ENCODE measurements around the gene CNKSR1.

CNKSR1 gene

DNA sequence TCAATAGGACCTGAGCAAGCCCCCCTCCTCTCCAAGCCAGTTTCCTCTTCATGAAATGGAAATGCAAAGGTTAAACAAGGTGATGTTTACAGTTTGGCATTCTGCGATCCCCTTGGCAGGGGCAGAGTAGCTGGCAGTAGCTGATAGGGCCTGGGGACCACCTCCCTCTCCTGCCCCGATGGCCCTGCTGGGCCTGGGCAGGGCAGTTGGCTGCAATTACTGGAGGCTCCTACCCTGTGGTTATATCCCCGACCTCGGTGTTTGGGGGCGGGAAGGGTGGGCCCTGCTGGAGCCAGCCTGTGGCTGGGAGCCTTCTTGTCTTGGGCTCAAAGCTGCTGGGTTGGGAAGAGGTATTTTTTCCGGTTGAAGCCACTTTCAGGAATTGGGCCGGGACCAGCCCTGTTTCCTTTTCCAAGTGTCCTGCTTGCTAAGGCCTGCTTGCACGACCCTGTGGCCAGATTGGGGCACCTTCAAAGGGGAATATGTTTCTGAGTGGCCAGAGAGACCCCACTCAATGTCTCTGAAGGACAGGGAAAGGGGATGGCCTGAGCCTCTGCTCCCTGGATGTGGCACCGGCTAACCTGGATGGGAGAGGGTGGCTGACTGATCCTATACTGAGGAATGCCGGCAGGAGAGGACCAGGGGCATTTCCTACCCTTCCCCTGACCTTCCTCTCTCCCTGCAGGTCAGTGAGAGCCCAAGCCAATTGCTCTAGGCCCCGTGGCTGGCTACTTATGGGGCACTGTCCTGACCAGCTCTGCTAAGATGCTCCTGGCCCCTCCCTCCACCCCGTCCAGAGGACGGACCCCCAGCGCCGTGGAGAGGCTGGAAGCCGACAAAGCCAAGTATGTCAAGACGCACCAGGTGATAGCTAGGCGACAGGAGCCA lies 16.5 kb upstream of the CNKSR1 start:
- no peak for FAIRE-seq
- no peak for DNase-seq (ENCODE audit: insufficient read length, low spot score)
- TF ChIP-seq SPI1 (IDR thresholded peaks at IDR 0.05; ENCODE audit: low read depth, low read length) = no peak
- TF ChIP-seq PAX5 (IDR thresholded peaks at IDR 0.05; ENCODE audit: insufficient read depth, low read length, severe bottlenecking) = no peak
- TF ChIP-seq TAF1 (IDR thresholded peaks at IDR 0.05; ENCODE audit: low read depth, low read length) = no peak
- TF ChIP-seq POLR2A (IDR thresholded peaks at IDR 0.05; ENCODE audit: low read depth, low read length) = no peak
- TF ChIP-seq POLR2AphosphoS5 (IDR thresholded peaks at IDR 0.05; ENCODE audit: low read depth, low read length) = no peak
- TF ChIP-seq POU2F2 (IDR thresholded peaks at IDR 0.05; ENCODE audit: low read depth, low read length) = no peak

DNA sequence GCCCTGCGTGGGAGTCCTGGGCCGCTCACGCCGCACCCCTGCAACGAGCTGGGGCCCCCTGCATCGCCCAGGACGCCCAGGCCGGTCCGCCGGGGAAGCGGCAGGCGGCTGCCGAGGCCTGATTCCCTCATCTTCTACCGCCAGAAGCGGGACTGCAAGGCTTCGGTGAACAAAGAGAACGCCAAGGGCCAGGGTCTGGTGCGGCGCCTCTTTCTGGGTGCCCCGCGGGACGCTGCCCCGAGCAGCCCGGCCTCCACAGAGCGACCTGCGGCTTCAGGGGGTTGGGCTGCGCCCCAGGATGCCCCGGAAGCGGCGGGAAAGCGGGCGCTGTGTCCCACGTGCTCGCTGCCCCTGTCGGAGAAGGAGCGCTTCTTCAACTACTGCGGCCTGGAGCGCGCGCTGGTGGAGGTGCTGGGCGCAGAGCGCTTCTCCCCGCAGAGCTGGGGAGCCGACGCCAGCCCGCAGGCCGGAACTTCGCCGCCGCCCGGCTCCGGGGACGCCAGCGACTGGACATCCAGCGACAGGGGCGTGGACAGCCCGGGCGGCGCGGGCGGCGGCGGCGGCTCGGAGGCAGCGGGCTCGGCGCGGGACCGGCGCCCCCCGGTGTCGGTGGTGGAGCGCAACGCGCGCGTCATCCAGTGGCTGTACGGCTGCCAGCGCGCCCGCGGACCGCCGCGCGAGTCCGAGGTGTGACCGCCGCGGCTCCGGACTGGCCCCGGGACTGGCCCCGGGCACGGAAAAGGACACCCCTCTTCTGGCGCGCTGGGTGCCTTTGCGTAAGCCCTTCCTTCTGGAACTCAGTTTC lies 15.7 kb upstream of the CNKSR1 start:
- TF ChIP-seq POLR2A (IDR thresholded peaks at IDR 0.05; ENCODE audit: low read depth, low read length) (no peak), PAX5 (IDR thresholded peaks at IDR 0.05; ENCODE audit: insufficient read depth, low read length, severe bottlenecking) (no peak), SPI1 (IDR thresholded peaks at IDR 0.05; ENCODE audit: low read depth, low read length) (no peak), POLR2AphosphoS5 (IDR thresholded peaks at IDR 0.05; ENCODE audit: low read depth, low read length) (no peak), TAF1 (IDR thresholded peaks at IDR 0.05; ENCODE audit: low read depth, low read length) (no peak), POU2F2 (IDR thresholded peaks at IDR 0.05; ENCODE audit: low read depth, low read length) (no peak)
- DNase-seq (ENCODE audit: insufficient read length, low spot score) = peak; percentile 63
- FAIRE-seq = no peak

DNA sequence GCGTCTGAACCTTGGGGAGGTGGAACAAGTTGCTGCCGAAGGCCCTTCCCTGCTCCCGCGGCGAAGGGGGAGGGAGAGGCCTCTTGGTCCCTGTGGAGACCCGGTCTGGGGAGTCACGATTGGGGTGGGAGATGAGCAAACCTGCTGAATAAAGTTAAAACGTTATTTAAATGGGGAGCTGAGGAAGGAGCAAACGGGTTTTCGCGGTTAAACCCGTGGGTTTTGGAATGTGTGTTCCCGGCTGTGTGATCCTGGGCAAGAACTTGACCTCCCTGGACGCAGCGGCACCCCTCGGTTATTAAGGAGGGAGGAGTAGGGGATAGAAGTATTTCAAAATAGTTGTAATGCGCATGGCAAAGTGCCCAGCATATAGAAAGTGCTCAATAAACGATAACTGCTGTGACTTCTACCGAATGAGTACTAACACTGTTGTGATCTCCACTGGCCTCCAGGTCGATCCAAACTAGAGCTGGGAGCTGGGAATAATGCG lies 15.0 kb upstream of the CNKSR1 start:
- TF ChIP-seq POLR2A (IDR thresholded peaks at IDR 0.05; ENCODE audit: low read depth, low read length) (no peak), POU2F2 (IDR thresholded peaks at IDR 0.05; ENCODE audit: low read depth, low read length) (no peak), PAX5 (IDR thresholded peaks at IDR 0.05; ENCODE audit: insufficient read depth, low read length, severe bottlenecking) (no peak), TAF1 (IDR thresholded peaks at IDR 0.05; ENCODE audit: low read depth, low read length) (no peak), POLR2AphosphoS5 (IDR thresholded peaks at IDR 0.05; ENCODE audit: low read depth, low read length) (no peak), SPI1 (IDR thresholded peaks at IDR 0.05; ENCODE audit: low read depth, low read length) (no peak)
- FAIRE-seq = no peak
- DNase-seq (ENCODE audit: insufficient read length, low spot score) = no peak

DNA sequence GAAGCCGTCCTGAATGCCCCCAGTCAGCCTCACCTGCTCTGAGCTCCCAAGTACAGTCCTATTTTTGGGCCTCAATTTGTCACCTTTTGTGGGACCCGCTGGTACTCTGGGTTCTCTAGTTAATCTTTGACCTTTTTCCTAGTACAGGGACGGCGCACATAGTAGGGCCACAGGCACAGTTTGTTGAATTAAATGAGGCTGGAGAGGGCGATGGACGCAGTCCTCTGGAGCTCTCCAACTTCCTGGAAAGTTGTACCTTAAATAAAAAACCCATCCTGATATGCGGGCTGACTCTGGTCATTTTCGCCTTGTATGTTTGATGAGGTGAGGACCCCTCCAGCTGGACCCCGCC lies 13.6 kb upstream of the CNKSR1 start:
- FAIRE-seq = no peak
- TF ChIP-seq POLR2AphosphoS5 (IDR thresholded peaks at IDR 0.05; ENCODE audit: low read depth, low read length) = no peak
- no peak for TF ChIP-seq TAF1 (IDR thresholded peaks at IDR 0.05; ENCODE audit: low read depth, low read length)
- no peak for TF ChIP-seq PAX5 (IDR thresholded peaks at IDR 0.05; ENCODE audit: insufficient read depth, low read length, severe bottlenecking)
- TF ChIP-seq POLR2A (IDR thresholded peaks at IDR 0.05; ENCODE audit: low read depth, low read length) = no peak
- TF ChIP-seq POU2F2 (IDR thresholded peaks at IDR 0.05; ENCODE audit: low read depth, low read length) = no peak
- no peak for TF ChIP-seq SPI1 (IDR thresholded peaks at IDR 0.05; ENCODE audit: low read depth, low read length)
- DNase-seq (ENCODE audit: insufficient read length, low spot score) = no peak

DNA sequence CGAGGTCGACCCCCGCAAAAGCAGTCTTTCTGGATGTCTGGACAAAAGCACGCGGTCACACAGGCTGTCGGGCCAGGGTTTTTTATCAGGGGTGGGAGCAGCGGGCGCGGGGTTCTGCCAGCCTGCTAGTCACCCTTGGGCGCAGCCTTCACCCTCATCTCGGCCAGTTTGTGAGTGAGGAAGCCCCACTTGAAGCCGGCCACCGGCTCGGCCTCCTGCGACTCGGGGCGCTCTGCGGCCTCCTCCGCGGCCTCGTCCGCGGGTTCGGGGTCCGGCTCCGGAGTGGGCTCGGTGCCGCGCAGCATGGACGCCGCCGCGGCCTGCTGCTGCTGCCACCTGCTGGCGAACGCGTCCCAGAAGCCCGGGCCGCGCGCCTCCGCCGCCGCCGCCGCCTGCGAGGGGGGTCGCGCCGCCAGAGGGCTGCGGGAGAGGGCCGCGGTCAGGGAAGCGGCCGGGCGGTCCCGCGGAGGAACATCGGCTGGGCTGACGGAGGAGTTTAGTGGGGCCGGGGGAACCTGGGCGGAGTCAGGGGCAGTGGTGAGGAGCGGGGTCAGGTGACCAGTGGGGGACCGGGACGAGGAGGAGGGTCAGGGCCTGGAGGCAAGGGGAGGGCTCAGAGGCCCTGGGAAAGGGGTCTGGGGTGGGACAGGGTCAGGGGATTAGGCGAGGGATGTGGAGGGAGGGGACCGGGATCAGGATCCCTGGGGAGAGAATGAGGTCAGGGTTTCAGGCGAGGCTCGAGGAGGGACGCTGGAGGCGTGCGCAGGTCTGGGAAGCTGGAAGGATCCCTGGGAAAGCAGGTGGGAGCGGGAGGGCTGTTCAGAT lies 13.0 kb upstream of the CNKSR1 start:
- no peak for TF ChIP-seq SPI1 (IDR thresholded peaks at IDR 0.05; ENCODE audit: low read depth, low read length)
- no peak for TF ChIP-seq POLR2A (IDR thresholded peaks at IDR 0.05; ENCODE audit: low read depth, low read length)
- TF ChIP-seq POLR2AphosphoS5 (IDR thresholded peaks at IDR 0.05; ENCODE audit: low read depth, low read length) = no peak
- no peak for TF ChIP-seq TAF1 (IDR thresholded peaks at IDR 0.05; ENCODE audit: low read depth, low read length)
- no peak for TF ChIP-seq POU2F2 (IDR thresholded peaks at IDR 0.05; ENCODE audit: low read depth, low read length)
- TF ChIP-seq PAX5 (IDR thresholded peaks at IDR 0.05; ENCODE audit: insufficient read depth, low read length, severe bottlenecking) = no peak
- FAIRE-seq (peak; percentile 9), DNase-seq (ENCODE audit: insufficient read length, low spot score) (peak; percentile 71)

DNA sequence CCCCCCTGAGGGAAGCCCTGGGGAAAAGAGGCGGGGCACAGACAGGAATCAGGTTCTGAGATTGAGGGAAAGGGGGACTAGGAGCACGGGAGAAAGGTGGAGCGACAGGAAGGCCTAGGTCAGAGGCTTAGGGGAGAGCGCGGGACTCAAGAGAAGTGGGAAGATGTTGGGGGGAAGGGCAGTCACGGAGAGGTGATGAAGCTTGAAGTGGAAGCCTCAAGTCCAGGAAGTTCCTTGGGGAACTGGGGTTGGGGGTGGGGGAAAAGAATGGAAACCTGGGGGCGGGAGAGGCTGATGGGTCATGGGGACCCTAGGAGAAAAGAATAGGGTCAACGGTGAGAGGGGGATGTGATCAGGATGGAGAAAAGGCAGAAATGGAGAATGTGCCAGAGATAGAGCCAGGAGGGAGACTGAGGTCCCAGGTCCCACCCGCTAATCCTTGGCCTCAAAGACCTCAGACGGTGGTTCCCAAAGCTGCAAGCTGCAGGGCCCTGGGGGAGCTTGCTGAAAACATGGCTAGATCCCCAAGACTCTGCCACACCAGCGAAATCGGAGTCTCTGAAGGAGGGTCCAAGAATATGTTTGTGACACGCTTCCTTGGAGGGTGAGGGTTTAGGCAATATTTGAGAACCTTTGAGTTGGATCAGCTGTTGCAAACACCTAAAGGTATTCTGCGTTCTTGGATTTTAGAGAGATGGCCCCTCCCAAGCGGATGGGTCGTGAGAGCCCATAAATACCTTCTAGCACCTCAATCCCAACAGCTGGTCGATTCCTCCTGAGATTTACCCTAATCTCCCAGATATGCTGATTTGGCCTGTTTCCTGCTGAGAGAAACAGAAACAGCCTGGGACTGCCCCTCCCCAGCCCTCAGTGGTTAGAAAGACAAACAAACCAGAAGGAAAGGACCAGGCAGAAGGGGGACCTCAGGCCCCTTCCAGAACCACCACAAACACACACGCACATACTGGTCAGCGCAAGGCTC lies 12.1 kb upstream of the CNKSR1 start:
- DNase-seq (ENCODE audit: insufficient read length, low spot score) (no peak), FAIRE-seq (no peak)
- TF ChIP-seq POLR2A (IDR thresholded peaks at IDR 0.05; ENCODE audit: low read depth, low read length) (no peak), POLR2AphosphoS5 (IDR thresholded peaks at IDR 0.05; ENCODE audit: low read depth, low read length) (no peak), TAF1 (IDR thresholded peaks at IDR 0.05; ENCODE audit: low read depth, low read length) (no peak), PAX5 (IDR thresholded peaks at IDR 0.05; ENCODE audit: insufficient read depth, low read length, severe bottlenecking) (no peak), POU2F2 (IDR thresholded peaks at IDR 0.05; ENCODE audit: low read depth, low read length) (no peak), SPI1 (IDR thresholded peaks at IDR 0.05; ENCODE audit: low read depth, low read length) (no peak)

DNA sequence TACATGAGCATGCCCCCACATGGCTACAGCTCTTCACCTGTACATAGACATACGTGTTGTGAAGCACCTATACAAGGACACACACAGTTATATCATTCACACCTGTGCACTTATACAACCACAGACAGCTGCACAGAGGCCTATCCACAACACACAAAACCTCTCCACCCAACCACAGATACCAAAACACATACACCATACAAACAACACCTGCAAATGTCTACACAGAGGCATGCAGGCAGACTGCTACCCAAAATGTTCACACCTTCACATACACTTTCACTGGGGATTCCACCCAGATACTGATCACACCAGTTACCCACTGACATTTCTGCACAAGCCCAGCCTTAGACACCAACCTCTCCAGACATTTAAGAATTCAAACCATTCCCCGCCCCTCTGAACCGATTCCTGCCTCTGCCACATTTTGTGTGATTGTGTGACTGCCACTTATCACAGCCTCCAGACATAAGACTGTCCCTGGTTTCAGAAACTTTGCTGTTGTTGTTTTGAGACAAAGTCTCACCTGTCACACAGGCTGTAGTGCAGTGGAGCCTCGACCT lies 10.5 kb upstream of the CNKSR1 start:
- TF ChIP-seq POLR2A (IDR thresholded peaks at IDR 0.05; ENCODE audit: low read depth, low read length) = no peak
- TF ChIP-seq POLR2AphosphoS5 (IDR thresholded peaks at IDR 0.05; ENCODE audit: low read depth, low read length) = no peak
- TF ChIP-seq TAF1 (IDR thresholded peaks at IDR 0.05; ENCODE audit: low read depth, low read length) = no peak
- no peak for TF ChIP-seq POU2F2 (IDR thresholded peaks at IDR 0.05; ENCODE audit: low read depth, low read length)
- no peak for TF ChIP-seq PAX5 (IDR thresholded peaks at IDR 0.05; ENCODE audit: insufficient read depth, low read length, severe bottlenecking)
- TF ChIP-seq SPI1 (IDR thresholded peaks at IDR 0.05; ENCODE audit: low read depth, low read length) = no peak
- FAIRE-seq (peak; percentile 20), DNase-seq (ENCODE audit: insufficient read length, low spot score) (no peak)

Measured in GM12891 (cell line).